ENCODE data around the gene CRYBG1.
A peak's percentile ranks its signal among the peaks of the same experiment; 100 is the strongest.
"Not testable (repeated sequence)": the region's sequence is repeated elsewhere in the genome, so short reads cannot be mapped to it uniquely, and the experiment has no call there.

The CRYBG1 gene

GRCh38 chr6:106513808-106514582 is 153.5 kb downstream of the CRYBG1 start:
- DNase-seq (ENCODE audit: extremely low read depth, insufficient read length), result no peak
- no peak for TF ChIP-seq CTCF (IDR thresholded peaks at IDR 0.05; ENCODE audit: insufficient read depth, low read length, poor library complexity, severe bottlenecking)
- Histone ChIP-seq H3K27me3 (replicated peaks; ENCODE audit: control insufficient read depth, insufficient read depth, low read length) (no peaks in the 10 kb centered on the region), H3K36me3 (ENCODE audit: control insufficient read depth, insufficient read depth, low read length) (no peaks in the 10 kb centered on the region), H3K4me3 (replicated peaks; ENCODE audit: low read depth, low read length) (peak overlapping the region; percentile 68)

- DNase-seq (ENCODE audit: extremely low read depth, insufficient read length), result no peak
- Histone ChIP-seq H3K36me3 (ENCODE audit: control insufficient read depth, insufficient read depth, low read length) (no peaks in the 10 kb centered on the region), H3K27me3 (replicated peaks; ENCODE audit: control insufficient read depth, insufficient read depth, low read length) (no peaks in the 10 kb centered on the region), H3K4me3 (replicated peaks; ENCODE audit: low read depth, low read length) (peak overlapping the region; percentile 68)
- TF ChIP-seq CTCF (IDR thresholded peaks at IDR 0.05; ENCODE audit: insufficient read depth, low read length, poor library complexity, severe bottlenecking), result no peak
Observed at GRCh38 chr6:106514583-106514885, 154.0 kb downstream of the CRYBG1 start.

- DNase-seq (ENCODE audit: extremely low read depth, insufficient read length); H3K27me3 ChIP-seq (replicated peaks; ENCODE audit: control insufficient read depth, insufficient read depth, low read length): not testable (repeated sequence)
Observed at GRCh38 chr6:106515582-106515981, 155.1 kb downstream of the CRYBG1 start.

GRCh38 chr6:106516616-106517015 is 156.1 kb downstream of the CRYBG1 start:
- H3K36me3 ChIP-seq (ENCODE audit: control insufficient read depth, insufficient read depth, low read length), result no peaks in the 10 kb centered on the region
- peak overlapping the region; percentile 51 for H3K4me3 ChIP-seq (replicated peaks; ENCODE audit: low read depth, low read length)
- TF ChIP-seq CTCF (IDR thresholded peaks at IDR 0.05; ENCODE audit: insufficient read depth, low read length, poor library complexity, severe bottlenecking), result no peak
- DNase-seq (ENCODE audit: extremely low read depth, insufficient read length), result no peak
- no peaks in the 10 kb centered on the region for H3K27me3 ChIP-seq (replicated peaks; ENCODE audit: control insufficient read depth, insufficient read depth, low read length)

More at GRCh38 chr6:106515582-106515981, 155.1 kb downstream of the CRYBG1 start:
- H3K36me3 ChIP-seq (ENCODE audit: control insufficient read depth, insufficient read depth, low read length), result not testable (repeated sequence)
- H3K4me3 ChIP-seq (replicated peaks; ENCODE audit: low read depth, low read length), result peak overlapping the region; percentile 38; the same call in 1 of the 2 replicates

GRCh38 chr6:106517706-106518105 is 157.2 kb downstream of the CRYBG1 start:
- Histone ChIP-seq H3K36me3 (ENCODE audit: control insufficient read depth, insufficient read depth, low read length) (no peaks in the 10 kb centered on the region), H3K27me3 (replicated peaks; ENCODE audit: control insufficient read depth, insufficient read depth, low read length) (no peaks in the 10 kb centered on the region), H3K4me3 (replicated peaks; ENCODE audit: low read depth, low read length) (peak overlapping the region; percentile 66)
- no peak for TF ChIP-seq CTCF (IDR thresholded peaks at IDR 0.05; ENCODE audit: insufficient read depth, low read length, poor library complexity, severe bottlenecking)
- DNase-seq (ENCODE audit: extremely low read depth, insufficient read length), result no peak

- peak overlapping the region; percentile 66 for H3K4me3 ChIP-seq (replicated peaks; ENCODE audit: low read depth, low read length)
- H3K27me3 ChIP-seq (replicated peaks; ENCODE audit: control insufficient read depth, insufficient read depth, low read length), result no peaks in the 10 kb centered on the region
- no peak for TF ChIP-seq CTCF (IDR thresholded peaks at IDR 0.05; ENCODE audit: insufficient read depth, low read length, poor library complexity, severe bottlenecking)
- DNase-seq (ENCODE audit: extremely low read depth, insufficient read length), result no peak
- H3K36me3 ChIP-seq (ENCODE audit: control insufficient read depth, insufficient read depth, low read length), result no peaks in the 10 kb centered on the region
Observed at GRCh38 chr6:106518748-106519147, 158.2 kb downstream of the CRYBG1 start.

Measured in GM06990 (cell line).